Peyer's patch (tissue), 4 donors: ENCODE results near the gene GPR137B.

Experiments
- POLR2A ChIP-seq, 2 donors: fragments of 450-650 bp; IDR thresholded peaks; one replicate each; pipeline ENCODE4 v1.5.1; 2017; ENCODE audit warnings: antibody characterized with exemption in 2 of 2, mild to moderate bottlenecking in 2 of 2, moderate library complexity in 2 of 2
- TF ChIP-seq, protein P1 (sequence below), 6 experiments: fragments of 450-650 bp in 4 of 6; fragments of 200-600 bp in 2 of 6; sonication (generic) in 1 of 6; IDR thresholded peaks; one replicate each; pipeline ENCODE4 v1.5.1; 2017 to 2019; ENCODE audit warnings: antibody characterized with exemption in 6 of 6, mild to moderate bottlenecking in 3 of 6, moderate library complexity in 1 of 6

GRCh38 chr1:236150311-236150955, 8.1 kb downstream of the GPR137B start:
- TF ChIP-seq, protein P1, sequence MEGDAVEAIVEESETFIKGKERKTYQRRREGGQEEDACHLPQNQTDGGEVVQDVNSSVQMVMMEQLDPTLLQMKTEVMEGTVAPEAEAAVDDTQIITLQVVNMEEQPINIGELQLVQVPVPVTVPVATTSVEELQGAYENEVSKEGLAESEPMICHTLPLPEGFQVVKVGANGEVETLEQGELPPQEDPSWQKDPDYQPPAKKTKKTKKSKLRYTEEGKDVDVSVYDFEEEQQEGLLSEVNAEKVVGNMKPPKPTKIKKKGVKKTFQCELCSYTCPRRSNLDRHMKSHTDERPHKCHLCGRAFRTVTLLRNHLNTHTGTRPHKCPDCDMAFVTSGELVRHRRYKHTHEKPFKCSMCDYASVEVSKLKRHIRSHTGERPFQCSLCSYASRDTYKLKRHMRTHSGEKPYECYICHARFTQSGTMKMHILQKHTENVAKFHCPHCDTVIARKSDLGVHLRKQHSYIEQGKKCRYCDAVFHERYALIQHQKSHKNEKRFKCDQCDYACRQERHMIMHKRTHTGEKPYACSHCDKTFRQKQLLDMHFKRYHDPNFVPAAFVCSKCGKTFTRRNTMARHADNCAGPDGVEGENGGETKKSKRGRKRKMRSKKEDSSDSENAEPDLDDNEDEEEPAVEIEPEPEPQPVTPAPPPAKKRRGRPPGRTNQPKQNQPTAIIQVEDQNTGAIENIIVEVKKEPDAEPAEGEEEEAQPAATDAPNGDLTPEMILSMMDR (IDR thresholded peaks at IDR 0.05), result no peak
- no peak for TF ChIP-seq POLR2A (IDR thresholded peaks at IDR 0.05)
